CD4-positive, alpha-beta memory T cell (primary cell): ENCODE results near the gene SELENOS. TPM values are rescaled to one million over a fixed set of nuclear protein-coding genes. Genes with fewer than 3 reads are reported as not detected.

Experiments used
- CTCF ChIA-PET: fragments of 350-600 bp; sonication (Branson Sonifier 250); formaldehyde crosslinking; loops from one replicate; lab custom pipeline; 2021; ENCODE audit warnings: inconsistent platforms; ENCODE audit not compliant: partially characterized antibody; lab: Charles Lee
- POLR2A ChIA-PET: fragments of 350-600 bp; sonication (Branson Sonifier 250); formaldehyde crosslinking; loops from one replicate; lab custom pipeline; 2021; ENCODE audit not compliant: partially characterized antibody; lab: Charles Lee
- DNase-seq, 5 donors: peaks; one replicate each; pipeline versions ENCODE4 v3.0.0 to v3.0.0-alpha.2; 2020 to 2022; ENCODE audit warnings: mixed read lengths in 1 of 5
- H3K27ac ChIP-seq: one replicate; pipeline ENCODE4 v1.7.0; 2013; ENCODE audit warnings: low read depth, low read length
- H3K27me3 ChIP-seq: 2 replicates; pipeline ENCODE4 v1.7.0; 2013; ENCODE audit warnings: mild to moderate bottlenecking, low read length, moderate library complexity; ENCODE audit not compliant: insufficient read depth
- H3K36me3 ChIP-seq: 2 replicates; pipeline ENCODE4 v1.7.0; 2013; ENCODE audit warnings: mild to moderate bottlenecking, low read length, moderate library complexity; ENCODE audit not compliant: insufficient read depth
- H3K4me1 ChIP-seq: 2 replicates; pipeline ENCODE4 v1.7.0; 2013; ENCODE audit warnings: mild to moderate bottlenecking, low read length, moderate library complexity; ENCODE audit not compliant: insufficient read depth
- H3K4me3 ChIP-seq, 2 donors: one replicate each; pipeline ENCODE4 v1.7.0; 2013; ENCODE audit warnings: low read length in 2 of 2, mild to moderate bottlenecking in 1 of 2
- H3K9me3 ChIP-seq, 2 donors: one replicate each; pipeline ENCODE4 v1.7.0; 2013; ENCODE audit warnings: low read length in 2 of 2, control low read depth in 1 of 2; ENCODE audit not compliant: control insufficient read depth in 1 of 2
- H3K27ac Mint-ChIP-seq, 7 donors: one replicate each; pipeline ENCODE4 v1.8.0; 2020 to 2021; ENCODE audit warnings: mixed read lengths in 7 of 7, mild to moderate bottlenecking in 6 of 7, inconsistent platforms in 3 of 7, moderate library complexity in 3 of 7
- H3K27me3 Mint-ChIP-seq, 2 donors: one replicate each; pipeline ENCODE4 v1.8.0; 2020 to 2021; ENCODE audit warnings: mixed read lengths in 2 of 2
- H3K36me3 Mint-ChIP-seq, 2 donors: one replicate each; pipeline ENCODE4 v1.8.0; 2020 to 2021; ENCODE audit warnings: mixed read lengths in 2 of 2, inconsistent platforms in 1 of 2, mild to moderate bottlenecking in 1 of 2
- H3K4me1 Mint-ChIP-seq, 4 donors: one replicate each; pipeline ENCODE4 v1.8.0; 2020 to 2021; ENCODE audit warnings: mixed read lengths in 4 of 4, mild to moderate bottlenecking in 1 of 4
- H3K4me3 Mint-ChIP-seq, 8 donors: one replicate each; pipeline ENCODE4 v1.8.0; 2020 to 2021; ENCODE audit warnings: mixed read lengths in 8 of 8, mild to moderate bottlenecking in 7 of 8, moderate library complexity in 6 of 8, inconsistent platforms in 3 of 8
- H3K9me3 Mint-ChIP-seq, 8 donors: one replicate each; pipeline ENCODE4 v1.8.0; 2020 to 2021; ENCODE audit warnings: mixed read lengths in 8 of 8, mild to moderate bottlenecking in 5 of 8, inconsistent platforms in 3 of 8, moderate library complexity in 1 of 8
- intact Hi-C: fragments of 100-400 bp; cut with micrococcal nuclease; formaldehyde crosslinking; loops from one replicate; pipeline ENCODE4 v1.15.1; 2023
- polyA plus RNA-seq, 2 donors: library from polyadenylated mRNA; unstranded; fragments of 300-500 nt; fragmentation: Illumina TruSeq; gene quantifications; one replicate each; pipeline ENCODE4 v1.2.3, GENCODE V29; 2021
- total RNA-seq, 2 experiments: library from RNA; stranded (reverse); gene quantifications; one replicate each; pipeline ENCODE4 v1.2.3, GENCODE V29; 2021

SELENOS gene
- total and polyA plus RNA-seq, 4 experiments from 2014 or later, result 49.1 to 112 (median 61.8) TPM

GRCh38 chr15:101308604-101309435 lies 31.5 kb upstream of the SELENOS start:
- Mint-ChIP-seq H3K4me3 (no peak overlapping the region), H3K27ac (no peak overlapping the region), H3K36me3 (no peaks in the 10 kb centered on the region), H3K9me3 (no peaks in the 10 kb centered on the region), H3K27me3 (peaks cover 0 to 5% of the 10 kb centered on the region in 2 donors), H3K4me1 (no peaks in the 10 kb centered on the region)
- Histone ChIP-seq H3K27ac (no peak overlapping the region), H3K9me3 (no peaks in the 10 kb centered on the region), H3K4me1 (no peaks in the 10 kb centered on the region), H3K27me3 (no peaks in the 10 kb centered on the region), H3K36me3 (no peaks in the 10 kb centered on the region), H3K4me3 (no peak overlapping the region)
- ChIA-PET POLR2A (no interaction called here), CTCF (interaction anchor here (1.1 kb wide), 1 partner anchor 20 kb away, joined by 3 read pairs; no protein-coding TSS in a partner anchor)
- no peak for DNase-seq
- intact Hi-C loops, result no loop called here

- H3K27me3 ChIP-seq, result no peaks in the 10 kb centered on the region
- no peak overlapping the region for H3K27ac ChIP-seq
- intact Hi-C loops, result no loop called here
- H3K4me1 Mint-ChIP-seq, result no peaks in the 10 kb centered on the region
- H3K36me3 Mint-ChIP-seq, result no peaks in the 10 kb centered on the region
- no peak overlapping the region for H3K4me3 Mint-ChIP-seq
- no peaks in the 10 kb centered on the region for H3K9me3 ChIP-seq
- no peaks in the 10 kb centered on the region for H3K9me3 Mint-ChIP-seq
- H3K27me3 Mint-ChIP-seq, result peaks cover 0 to 5% of the 10 kb centered on the region in 2 donors
- DNase-seq, result no peak
- H3K4me1 ChIP-seq, result no peaks in the 10 kb centered on the region
- POLR2A ChIA-PET, result interaction anchor here (0.6 kb wide), 1 partner anchor 1553 kb away, joined by 3 read pairs; no protein-coding TSS in a partner anchor
- H3K36me3 ChIP-seq, result no peaks in the 10 kb centered on the region
- CTCF ChIA-PET, result interaction anchor here (1.1 kb wide), 1 partner anchor 19 kb away, joined by 3 read pairs; no protein-coding TSS in a partner anchor
- H3K27ac Mint-ChIP-seq, result no peak overlapping the region
- no peak overlapping the region for H3K4me3 ChIP-seq
Observed at GRCh38 chr15:101307897-101308603, 30.8 kb upstream of the SELENOS start.

GRCh38 chr15:101307048-101307896 lies 30.0 kb upstream of the SELENOS start:
- no peak overlapping the region for H3K27ac ChIP-seq
- H3K9me3 ChIP-seq, result no peaks in the 10 kb centered on the region
- Mint-ChIP-seq H3K36me3 (no peaks in the 10 kb centered on the region), H3K4me1 (no peaks in the 10 kb centered on the region), H3K27me3 (peaks cover 2 to 5% of the 10 kb centered on the region in 2 donors), H3K9me3 (no peaks in the 10 kb centered on the region), H3K27ac (no peak overlapping the region), H3K4me3 (no peak overlapping the region)
- H3K36me3 ChIP-seq, result no peaks in the 10 kb centered on the region
- CTCF ChIA-PET, result no interaction called here
- intact Hi-C loops, result no loop called here
- DNase-seq, result no peak
- POLR2A ChIA-PET, result interaction anchor here (0.6 kb wide), 1 partner anchor 1552 kb away, joined by 3 read pairs; no protein-coding TSS in a partner anchor
- H3K4me1 ChIP-seq, result no peaks in the 10 kb centered on the region
- H3K27me3 ChIP-seq, result no peaks in the 10 kb centered on the region
- H3K4me3 ChIP-seq, result no peak overlapping the region

GRCh38 chr15:101306341-101307047 lies 29.2 kb upstream of the SELENOS start:
- H3K36me3 Mint-ChIP-seq, result no peaks in the 10 kb centered on the region
- H3K4me1 Mint-ChIP-seq, result no peaks in the 10 kb centered on the region
- no peaks in the 10 kb centered on the region for H3K9me3 Mint-ChIP-seq
- H3K4me1 ChIP-seq, result no peaks in the 10 kb centered on the region
- no peaks in the 10 kb centered on the region for H3K36me3 ChIP-seq
- CTCF ChIA-PET, result interaction anchor here (0.8 kb wide), 1 partner anchor 9 kb away, joined by 3 read pairs; no protein-coding TSS in a partner anchor
- H3K27me3 Mint-ChIP-seq, result peaks cover 2 to 5% of the 10 kb centered on the region in 2 donors
- H3K27ac Mint-ChIP-seq, result no peak overlapping the region
- intact Hi-C loops, result no loop called here
- POLR2A ChIA-PET, result no interaction called here
- H3K4me3 Mint-ChIP-seq, result no peak overlapping the region
- H3K4me3 ChIP-seq, result no peak overlapping the region
- no peak overlapping the region for H3K27ac ChIP-seq
- DNase-seq, result no peak
- H3K9me3 ChIP-seq, result no peaks in the 10 kb centered on the region
- H3K27me3 ChIP-seq, result no peaks in the 10 kb centered on the region

- Histone ChIP-seq H3K4me1 (no peaks in the 10 kb centered on the region), H3K27me3 (no peaks in the 10 kb centered on the region), H3K9me3 (no peaks in the 10 kb centered on the region), H3K36me3 (no peaks in the 10 kb centered on the region), H3K27ac (no peak overlapping the region), H3K4me3 (no peak overlapping the region)
- Mint-ChIP-seq H3K4me1 (no peaks in the 10 kb centered on the region), H3K9me3 (no peaks in the 10 kb centered on the region), H3K4me3 (no peak overlapping the region), H3K27ac (no peak overlapping the region), H3K27me3 (peaks cover 2 to 5% of the 10 kb centered on the region in 2 donors), H3K36me3 (no peaks in the 10 kb centered on the region)
- intact Hi-C loops, result no loop called here
- ChIA-PET CTCF (interaction anchor here (0.8 to 7.1 kb wide), 3 partner anchors 8 to 335 kb away, joined by 3 to 43 read pairs (median 3); no protein-coding TSS in a partner anchor), POLR2A (no interaction called here)
- no peak for DNase-seq
Observed at GRCh38 chr15:101305820-101306255, 28.6 kb upstream of the SELENOS start.

- Histone ChIP-seq H3K27ac (no peak overlapping the region), H3K4me3 (no peak overlapping the region), H3K9me3 (no peaks in the 10 kb centered on the region), H3K36me3 (no peaks in the 10 kb centered on the region), H3K4me1 (no peaks in the 10 kb centered on the region), H3K27me3 (no peaks in the 10 kb centered on the region)
- POLR2A ChIA-PET, result no interaction called here
- H3K27me3 Mint-ChIP-seq, result peaks cover 2% of the 10 kb centered on the region in 2 donors
- no peaks in the 10 kb centered on the region for H3K36me3 Mint-ChIP-seq
- H3K4me1 Mint-ChIP-seq, result no peaks in the 10 kb centered on the region
- H3K4me3 Mint-ChIP-seq, result no peak overlapping the region
- intact Hi-C loops, result no loop called here
- H3K9me3 Mint-ChIP-seq, result no peaks in the 10 kb centered on the region
- CTCF ChIA-PET, result interaction anchor here (1.0 to 7.1 kb wide), 3 partner anchors 13 to 338 kb away, joined by 3 to 43 read pairs (median 17); no protein-coding TSS in a partner anchor
- DNase-seq, result no peak
- no peak overlapping the region for H3K27ac Mint-ChIP-seq
Observed at GRCh38 chr15:101303408-101303807, 26.1 kb upstream of the SELENOS start.
